OCI-M2 (cell line): ENCODE results near the gene CTDSPL2.
"Not testable (repeated sequence)": the region's sequence is repeated elsewhere in the genome, so short reads cannot be mapped to it uniquely, and the experiment has no call there.

Source experiments
- DNase-seq: peaks from one replicate; lab custom pipeline; 2025; ENCODE audit not compliant: unreplicated experiment; lab: John Stamatoyannopoulos, UW

The CTDSPL2 gene

DNA sequence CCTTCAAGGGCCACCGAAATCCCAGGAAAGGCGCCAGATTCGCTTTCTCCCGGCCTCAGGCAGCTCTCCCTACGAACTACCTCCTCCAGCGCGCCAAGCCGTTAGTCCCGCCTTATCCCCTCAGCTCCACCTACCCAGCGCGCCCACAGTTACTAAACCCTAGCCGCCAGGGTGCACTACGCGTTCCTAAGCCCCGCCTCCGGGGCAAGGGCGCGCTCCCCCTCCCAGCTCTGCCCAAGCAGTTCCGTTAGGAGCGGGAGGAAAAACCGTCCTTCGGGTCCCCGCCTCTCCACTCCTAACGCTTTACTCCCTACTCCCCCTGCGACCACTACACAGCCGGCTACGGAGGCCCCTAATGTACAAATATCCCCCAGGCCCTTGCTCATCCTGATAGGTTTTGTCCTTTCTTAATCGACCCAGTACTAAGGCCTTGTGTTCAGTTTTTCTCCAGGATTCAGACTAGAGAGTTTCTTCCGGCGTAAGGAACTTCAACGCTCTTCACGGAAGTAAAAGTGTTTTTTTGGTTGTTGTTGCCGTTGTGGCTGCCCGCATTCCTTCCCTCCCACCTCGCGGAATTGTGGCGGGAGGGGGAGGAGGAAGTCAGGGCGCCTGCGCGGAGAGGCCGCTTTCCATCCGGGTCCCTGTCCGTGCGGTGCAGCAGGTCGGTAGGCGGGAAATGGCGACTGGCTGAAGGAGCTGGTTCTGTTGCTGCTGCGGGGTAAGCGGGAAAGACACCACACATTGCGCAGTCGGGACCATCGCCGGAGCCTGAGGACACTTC lies at the start of gene CTDSPL2:
Gene CTDSPL2, plus strand, starts transcription at position 655 of the 781 bp plus-strand sequence. CDS start 31,386 bp downstream, outside the sequence.
- peak; percentile 83 for DNase-seq

GRCh38 chr15:44381236-44381635 lies 46.2 kb upstream of the CTDSPL2 start:
- no peak for DNase-seq

DNA sequence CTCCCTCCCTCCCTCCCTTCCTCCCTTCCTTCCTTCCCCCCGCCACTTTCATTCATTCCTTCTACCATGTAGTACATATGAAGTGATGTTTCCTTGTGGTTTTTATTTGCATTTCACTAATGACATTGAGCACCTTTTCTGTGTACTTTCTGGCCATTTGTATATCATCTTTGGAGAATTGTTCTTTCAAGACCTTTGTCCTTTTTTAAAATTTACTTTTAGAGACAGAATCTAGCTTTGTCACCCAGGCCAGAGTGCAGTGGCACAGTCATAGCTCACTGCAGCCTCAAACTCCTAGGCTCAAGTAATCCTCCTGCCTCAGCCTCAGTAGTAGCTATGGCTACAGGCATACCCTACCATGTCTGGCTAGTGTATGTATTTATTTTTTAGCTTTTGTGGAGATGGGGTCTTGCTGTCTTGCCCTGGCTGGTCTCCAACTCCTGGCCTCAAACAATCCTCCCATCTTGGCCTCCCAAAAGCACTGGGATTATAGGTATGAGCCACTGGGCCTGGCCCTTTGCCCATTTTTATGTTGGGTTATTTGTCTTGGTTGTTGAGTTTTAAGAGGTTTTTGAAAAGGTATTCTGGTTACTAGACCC lies 42.0 kb upstream of the CTDSPL2 start:
- DNase-seq: no peak

- no peak for DNase-seq
These were observed 33.4 kb upstream of the CTDSPL2 start for GRCh38 chr15:44394062-44394461.

- DNase-seq: no peak
These were observed 32.9 kb upstream of the CTDSPL2 start for GRCh38 chr15:44394562-44394961.

GRCh38 chr15:44397869-44398268 lies 29.6 kb upstream of the CTDSPL2 start:
- DNase-seq: no peak

- no peak for DNase-seq
These were observed 13.4 kb upstream of the CTDSPL2 start for GRCh38 chr15:44414001-44414400.

- DNase-seq: no peak
These were observed 611 bp downstream of the CTDSPL2 start for GRCh38 chr15:44427756-44428724.

DNA sequence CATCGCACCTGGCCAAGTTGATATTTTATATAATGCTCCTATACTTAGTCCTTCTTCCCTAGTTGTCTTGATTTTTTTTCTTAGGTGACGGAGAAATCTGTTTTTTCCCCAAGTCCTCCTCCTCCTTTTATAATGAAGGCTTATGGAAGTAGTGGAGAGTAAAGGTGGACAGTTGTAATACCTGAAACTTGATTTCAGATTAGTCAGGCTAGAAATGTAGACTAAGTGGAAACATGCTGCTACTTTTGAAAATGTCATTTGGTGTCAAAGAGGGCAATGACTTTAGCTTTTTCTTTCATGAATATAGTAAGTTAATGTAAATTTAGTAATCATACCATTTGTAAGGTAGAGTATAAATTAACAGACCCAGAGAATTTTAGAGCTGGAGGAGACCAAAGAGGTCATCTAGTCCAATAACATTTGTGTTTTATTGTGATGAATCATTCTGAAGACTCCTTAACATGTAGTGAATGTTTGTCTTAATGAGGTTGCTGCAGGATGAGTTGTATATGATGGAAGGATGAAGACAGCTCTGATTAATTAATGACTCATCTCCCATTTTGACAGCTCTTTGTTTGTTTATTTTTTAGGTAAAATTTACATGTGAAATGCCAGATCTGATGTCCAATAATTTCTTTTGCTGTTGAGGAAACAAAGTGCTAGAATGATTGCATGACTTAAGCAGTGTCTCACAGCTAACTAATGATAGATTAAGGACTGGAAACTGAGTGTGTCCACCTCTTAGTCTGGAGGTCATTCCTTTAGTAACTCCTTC lies 8.7 kb downstream of the CTDSPL2 start:
- no peak for DNase-seq

DNA sequence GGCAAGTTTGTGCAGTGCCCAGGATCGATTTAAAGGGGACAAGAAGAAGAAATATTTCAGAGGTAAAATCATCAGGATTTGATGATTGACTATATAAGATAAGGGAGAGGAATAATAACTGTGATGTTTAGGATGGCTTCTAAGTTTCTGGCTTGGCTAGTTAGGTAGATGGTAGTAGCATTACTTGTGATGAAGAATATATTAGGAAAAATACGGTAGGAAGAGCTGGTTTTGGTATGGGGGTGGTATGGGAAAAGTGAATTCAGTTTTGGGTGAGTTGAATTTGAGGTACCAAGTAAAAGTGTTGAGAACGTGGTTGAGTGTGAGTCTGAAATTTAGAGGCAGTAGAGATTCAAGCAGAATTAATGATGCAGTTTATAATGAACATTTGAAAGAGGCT lies 11.0 kb downstream of the CTDSPL2 start:
- no peak for DNase-seq

GRCh38 chr15:44441095-44441501 lies 13.7 kb downstream of the CTDSPL2 start:
- no peak for DNase-seq

DNA sequence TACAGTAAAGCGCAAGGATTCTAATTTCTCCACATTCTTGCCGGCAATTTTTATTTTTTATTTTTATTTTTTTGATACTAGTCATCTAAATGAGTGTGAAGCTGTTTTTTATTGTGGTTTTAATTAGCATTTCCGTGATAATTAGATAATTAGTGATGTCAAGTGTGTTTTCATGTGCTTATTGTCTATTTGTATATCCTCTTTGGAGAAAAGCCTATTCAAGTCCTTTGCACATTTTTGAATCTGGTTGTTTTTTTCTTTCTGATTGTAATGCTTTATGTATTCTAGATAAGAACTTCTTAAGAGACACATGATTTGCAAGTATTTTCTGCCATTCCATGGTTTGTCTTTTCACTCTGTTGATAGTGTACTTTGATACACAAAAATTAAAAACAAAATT lies 16.1 kb downstream of the CTDSPL2 start:
- no peak for DNase-seq

DNA sequence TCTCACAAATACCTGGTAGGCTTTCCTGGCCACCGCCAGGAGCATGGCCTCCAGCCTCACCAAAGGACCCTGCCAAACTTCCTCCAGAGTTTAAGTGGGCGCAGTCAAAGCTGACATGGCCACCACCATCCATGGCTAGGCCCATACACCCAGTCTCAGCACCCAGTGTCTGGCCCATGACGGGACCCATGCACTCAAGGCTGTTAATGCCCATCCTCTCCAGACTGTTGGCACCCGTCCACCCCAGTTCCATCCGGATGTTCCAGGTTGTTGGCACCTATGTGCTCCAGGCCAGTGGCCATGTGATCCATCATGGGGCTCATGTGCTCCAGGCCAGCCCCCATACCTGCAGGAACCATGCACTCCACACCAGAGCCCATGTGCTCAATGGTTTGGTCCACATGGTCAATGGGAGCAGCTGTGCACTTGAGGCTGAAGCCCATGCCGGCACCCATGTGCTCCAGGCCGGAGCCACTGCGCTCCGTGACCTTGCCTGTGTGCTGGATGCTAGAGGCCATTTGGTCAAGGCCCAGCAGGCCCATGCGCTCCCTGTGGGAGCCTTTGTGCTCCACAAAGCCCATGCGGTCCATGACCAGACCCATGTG lies 20.4 kb downstream of the CTDSPL2 start:
- DNase-seq: no peak

DNA sequence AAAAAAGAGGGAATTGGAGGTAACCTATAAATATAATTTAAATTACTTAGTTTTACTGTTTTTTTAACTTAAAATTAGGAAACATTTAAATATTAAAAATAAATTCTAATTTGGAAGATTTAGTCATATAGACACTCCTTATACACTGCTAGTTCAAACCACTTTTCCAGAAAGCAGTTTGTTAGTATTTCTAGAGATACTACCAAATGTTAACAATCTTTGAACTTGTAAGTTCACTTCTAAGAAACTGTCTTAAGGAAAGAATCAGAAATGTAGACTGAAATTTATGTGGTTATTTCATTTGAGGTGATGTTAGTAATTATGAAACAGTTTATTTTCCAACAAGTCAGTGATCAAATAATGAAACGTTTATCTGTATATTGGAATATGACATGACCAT lies 22.7 kb downstream of the CTDSPL2 start:
- no peak for DNase-seq

- not testable (repeated sequence) for DNase-seq
These were observed 26.3 kb downstream of the CTDSPL2 start for GRCh38 chr15:44453578-44454283.

- DNase-seq: no peak
These were observed 31.0 kb downstream of the CTDSPL2 start for GRCh38 chr15:44458429-44458828.

- no peak for DNase-seq
These were observed 41.4 kb downstream of the CTDSPL2 start for GRCh38 chr15:44468709-44469385.

DNA sequence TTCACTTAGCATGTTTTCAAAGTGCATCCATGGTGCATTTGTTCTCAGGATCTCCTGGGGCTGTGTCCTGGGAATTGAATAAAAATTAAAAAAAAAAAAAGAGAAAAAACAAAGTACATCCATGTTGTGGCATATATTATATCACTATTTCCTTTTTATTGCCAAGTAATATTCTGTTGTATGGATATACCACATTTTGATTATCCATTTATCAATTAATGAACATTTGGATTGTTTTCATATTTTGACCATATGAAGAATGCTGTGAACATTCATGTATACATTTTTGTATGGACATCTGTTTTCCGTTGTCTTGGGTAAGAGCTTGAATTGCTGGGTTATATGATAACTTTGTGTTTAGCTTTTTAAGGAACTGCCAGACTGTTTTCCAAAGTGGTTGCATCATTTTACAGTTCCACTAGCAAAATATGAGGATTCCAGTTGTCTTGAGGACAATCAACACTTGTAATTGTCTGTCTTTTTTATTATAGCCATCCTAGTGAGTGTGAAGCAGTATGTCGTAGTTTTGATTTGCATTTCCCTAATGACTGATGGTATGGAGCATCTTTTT lies 44.5 kb downstream of the CTDSPL2 start:
- no peak for DNase-seq

- DNase-seq: no peak
These were observed 51.9 kb downstream of the CTDSPL2 start for GRCh38 chr15:44479343-44479742.
